ENCODE measurements around the gene PODXL. TPM values are rescaled to one million over a fixed set of nuclear protein-coding genes. Genes with fewer than 3 reads are reported as not detected.

PODXL gene
- total and polyA plus RNA-seq, 8 donors = 2.9 to 241 (median 13.8) TPM

GRCh38 chr7:131529179-131529578, 27.2 kb downstream of the PODXL start:
- peak overlapping the region in 1 of 5 donors; percentile 42 for H3K27ac ChIP-seq
- DNase-seq = no peak

GRCh38 chr7:131527456-131527855, 29.0 kb downstream of the PODXL start:
- intact Hi-C loops (cut with DNase I; ENCODE audit: low total_unique reads) = no loop called here
- H3K27ac ChIP-seq = no peak overlapping the region
- no peak overlapping the region for H3K4me3 ChIP-seq
- TF ChIP-seq POLR2AphosphoS5 (IDR thresholded peaks at IDR 0.05) (no peak), CTCF (IDR thresholded peaks at IDR 0.05) (no peak), POLR2A (IDR thresholded peaks at IDR 0.05) (no peak), EP300 (IDR thresholded peaks at IDR 0.05) (no peak)
- 47 to 62% (median 57%) methylated on average over 4 of the region's 4 CpGs for whole genome bisulfite sequencing, 5 donors
- no peaks in the 10 kb centered on the region for H3K9me3 ChIP-seq
- no peaks in the 10 kb centered on the region for H3K27me3 ChIP-seq
- no peak for DNase-seq
- no peaks in the 10 kb centered on the region for H3K36me3 ChIP-seq
- peaks cover 0 to 3% (median under 1%) of the 10 kb centered on the region in 4 donors for H3K4me1 ChIP-seq

More at GRCh38 chr7:131529179-131529578, 27.2 kb downstream of the PODXL start:
- no peaks in the 10 kb centered on the region for H3K36me3 ChIP-seq
- H3K4me3 ChIP-seq = no peak overlapping the region
- WGBS, 5 donors = 35 to 56% (median 49%) methylated on average over 3 of the region's 3 CpGs
- no peaks in the 10 kb centered on the region for H3K27me3 ChIP-seq
- intact Hi-C loops (cut with DNase I; ENCODE audit: low total_unique reads) = no loop called here
- H3K4me1 ChIP-seq = peaks cover 0 to 6% (median 0%) of the 10 kb centered on the region in 4 donors
- no peak for TF ChIP-seq POLR2AphosphoS5 (IDR thresholded peaks at IDR 0.05)
- TF ChIP-seq EP300 (IDR thresholded peaks at IDR 0.05) = no peak
- no peak for TF ChIP-seq POLR2A (IDR thresholded peaks at IDR 0.05)
- no peak for TF ChIP-seq CTCF (IDR thresholded peaks at IDR 0.05)
- no peaks in the 10 kb centered on the region for H3K9me3 ChIP-seq

GRCh38 chr7:131525820-131526219, 30.6 kb downstream of the PODXL start:
- DNase-seq = no peak
- Histone ChIP-seq H3K27me3 (no peaks in the 10 kb centered on the region), H3K9me3 (no peaks in the 10 kb centered on the region), H3K27ac (peak overlapping the region in 1 of 5 donors; percentile 38), H3K36me3 (no peaks in the 10 kb centered on the region), H3K4me1 (peaks cover 0 to 17% (median 9%) of the 10 kb centered on the region in 4 donors), H3K4me3 (no peak overlapping the region)
- TF ChIP-seq CTCF (IDR thresholded peaks at IDR 0.05) = no peak
- TF ChIP-seq POLR2AphosphoS5 (IDR thresholded peaks at IDR 0.05) = no peak
- TF ChIP-seq EP300 (IDR thresholded peaks at IDR 0.05) = no peak
- TF ChIP-seq POLR2A (IDR thresholded peaks at IDR 0.05) = no peak
- intact Hi-C loops (cut with DNase I; ENCODE audit: low total_unique reads) = no loop called here
- 58 to 69% (median 63%) methylated on average over 2 of the region's 2 CpGs for WGBS, 5 donors

GRCh38 chr7:131524703-131525102, 31.7 kb downstream of the PODXL start:
- Histone ChIP-seq H3K27ac (peak overlapping the region in 1 of 5 donors; percentile 10), H3K27me3 (no peaks in the 10 kb centered on the region), H3K4me1 (peaks cover 0 to 17% (median 9%) of the 10 kb centered on the region in 4 donors), H3K4me3 (no peak overlapping the region), H3K9me3 (no peaks in the 10 kb centered on the region), H3K36me3 (no peaks in the 10 kb centered on the region)
- no peak for DNase-seq
- TF ChIP-seq CTCF (IDR thresholded peaks at IDR 0.05) (no peak), EP300 (IDR thresholded peaks at IDR 0.05) (no peak), POLR2A (IDR thresholded peaks at IDR 0.05) (no peak), POLR2AphosphoS5 (IDR thresholded peaks at IDR 0.05) (no peak)
- intact Hi-C loops (cut with DNase I; ENCODE audit: low total_unique reads) = no loop called here
